ENCODE data around the gene PNKD. TPM values are rescaled to one million over a fixed set of nuclear protein-coding genes. Genes with fewer than 3 reads are reported as not detected.

PNKD gene
- total RNA-seq, 1 experiment from 2014 or later: 58.1 TPM

GRCh38 chr2:218325566-218326160 lies 55.3 kb downstream of the PNKD start:
- DNase-seq (ENCODE audit: low read depth, low spot score) (no peak), ATAC-seq (no peak)
- H3K9me3 ChIP-seq (ENCODE audit: control insufficient read depth in 1 of 2, insufficient read depth in 1 of 2, low read depth in 1 of 2, low read length in 2 of 2): no peaks in the 10 kb centered on the region
- H3K27ac ChIP-seq (ENCODE audit: low read depth, low read length): no peak overlapping the region
- no peaks in the 10 kb centered on the region for H3K27me3 ChIP-seq (ENCODE audit: insufficient read depth, low read length)
- POLR2A ChIA-PET: no interaction called here
- RAD21 ChIA-PET (ENCODE audit: low non-redundant PET in 1 of 2, low total read pairs in 2 of 2, uncharacterized antibody in 2 of 2, unreplicated experiment in 2 of 2): no interaction called here
- H3K79me2 ChIP-seq (ENCODE audit: insufficient read depth, low read length): no peaks in the 10 kb centered on the region
- BruUV-seq (replicated peaks): no TSS peak
- intact Hi-C loops (cut with micrococcal nuclease): no loop called here
- TF ChIP-seq ZNF274 (IDR thresholded peaks at IDR 0.05; ENCODE audit: low read depth, low read length) (no peak), POLR2A (IDR thresholded peaks at IDR 0.05; ENCODE audit: borderline replicate concordance, extremely low read depth, insufficient read depth, insufficient read length) (no peak), TCF7L2 (IDR thresholded peaks at IDR 0.05; ENCODE audit: borderline replicate concordance, extremely low read depth, insufficient read depth, insufficient read length) (no peak), ZFX (IDR thresholded peaks at IDR 0.05) (no peak), SRF (IDR thresholded peaks at IDR 0.05; ENCODE audit: low read depth) (no peak), SIN3A (IDR thresholded peaks at IDR 0.05; ENCODE audit: low read depth) (no peak), ELF1 (IDR thresholded peaks at IDR 0.05; ENCODE audit: borderline replicate concordance, low read depth) (no peak), FOSL1 (IDR thresholded peaks at IDR 0.05; ENCODE audit: low read depth) (no peak)
- H3K4me1 ChIP-seq (ENCODE audit: control insufficient read depth in 1 of 2, insufficient read depth in 2 of 2, low read length in 2 of 2): peaks cover 15 to 24% of the 10 kb centered on the region in 2 experiments
- no peak overlapping the region for H3K9ac ChIP-seq (ENCODE audit: low read length)
- no peak overlapping the region for H3K4me2 ChIP-seq (ENCODE audit: low read length)
- H3K36me3 ChIP-seq (ENCODE audit: control insufficient read depth in 1 of 2, insufficient read depth in 2 of 2, low read length in 2 of 2): no peaks in the 10 kb centered on the region
- CTCF ChIA-PET: interaction anchor here (0.7 kb wide), 1 partner anchor 31 kb away, joined by 5 read pairs; the partner anchor contains the start of gene CATIP
- H3K9me2 ChIP-seq (ENCODE audit: insufficient read depth): no peaks in the 10 kb centered on the region
- H3K4me3 ChIP-seq (replicated peaks in 1 of 2; ENCODE audit: low read depth in 1 of 2, low read length in 2 of 2): no peak overlapping the region
- H4K20me1 ChIP-seq (ENCODE audit: insufficient read depth): no peaks in the 10 kb centered on the region
- H2AFZ ChIP-seq (ENCODE audit: low read depth, low read length, poor library complexity, severe bottlenecking): no peak overlapping the region

- peaks cover 15 to 24% of the 10 kb centered on the region in 2 experiments for H3K4me1 ChIP-seq (ENCODE audit: control insufficient read depth in 1 of 2, insufficient read depth in 2 of 2, low read length in 2 of 2)
- ATAC-seq: no peak
- H2AFZ ChIP-seq (ENCODE audit: low read depth, low read length, poor library complexity, severe bottlenecking): no peak overlapping the region
- ChIA-PET RAD21 (ENCODE audit: low non-redundant PET in 1 of 2, low total read pairs in 2 of 2, uncharacterized antibody in 2 of 2, unreplicated experiment in 2 of 2) (no interaction called here), POLR2A (no interaction called here), CTCF (no interaction called here)
- no peaks in the 10 kb centered on the region for H3K27me3 ChIP-seq (ENCODE audit: insufficient read depth, low read length)
- intact Hi-C loops (cut with micrococcal nuclease): no loop called here
- H3K9me2 ChIP-seq (ENCODE audit: insufficient read depth): no peaks in the 10 kb centered on the region
- no peaks in the 10 kb centered on the region for H3K9me3 ChIP-seq (ENCODE audit: control insufficient read depth in 1 of 2, insufficient read depth in 1 of 2, low read depth in 1 of 2, low read length in 2 of 2)
- no peak overlapping the region for H3K4me2 ChIP-seq (ENCODE audit: low read length)
- H3K4me3 ChIP-seq (replicated peaks in 1 of 2; ENCODE audit: low read depth in 1 of 2, low read length in 2 of 2): no peak overlapping the region
- no peak overlapping the region for H3K9ac ChIP-seq (ENCODE audit: low read length)
- no peaks in the 10 kb centered on the region for H3K79me2 ChIP-seq (ENCODE audit: insufficient read depth, low read length)
- no peaks in the 10 kb centered on the region for H3K36me3 ChIP-seq (ENCODE audit: control insufficient read depth in 1 of 2, insufficient read depth in 2 of 2, low read length in 2 of 2)
- no TSS peak for BruUV-seq (replicated peaks)
- no peak overlapping the region for H3K27ac ChIP-seq (ENCODE audit: low read depth, low read length)
- no peak for DNase-seq (ENCODE audit: low read depth, low spot score)
- no peaks in the 10 kb centered on the region for H4K20me1 ChIP-seq (ENCODE audit: insufficient read depth)
- no peak for TF ChIP-seq REST (IDR thresholded peaks at IDR 0.05; ENCODE audit: low read depth)
- no peak for TF ChIP-seq SP1 (IDR thresholded peaks at IDR 0.05; ENCODE audit: low read depth)
- no peak for TF ChIP-seq EZH2 (IDR thresholded peaks at IDR 0.05)
- no peak for TF ChIP-seq RAD21 (IDR thresholded peaks at IDR 0.05; ENCODE audit: low read depth)
- TF ChIP-seq CEBPB (IDR thresholded peaks at IDR 0.05; ENCODE audit: low read depth): no peak
- TF ChIP-seq EGR1 (IDR thresholded peaks at IDR 0.05; ENCODE audit: low read depth): no peak
- TF ChIP-seq JUND (IDR thresholded peaks at IDR 0.05): no peak
- TF ChIP-seq SIN3A (IDR thresholded peaks at IDR 0.05; ENCODE audit: low read depth): no peak
- no peak for TF ChIP-seq ZBTB33 (IDR thresholded peaks at IDR 0.05; ENCODE audit: extremely low read depth, insufficient replicate concordance, low read length)
- no peak for TF ChIP-seq MAX (IDR thresholded peaks at IDR 0.05)
These were observed 56.0 kb downstream of the PNKD start for GRCh38 chr2:218326315-218326714.
